GM21576 (cell line): ENCODE measurements around the gene UBE2N.
"Not testable (repeated sequence)": the region's sequence is repeated elsewhere in the genome, so short reads cannot be mapped to it uniquely, and the experiment has no call there.

Experiments
- ATAC-seq: cut with Tn5 transposase; IDR thresholded peaks from one replicate; pipeline ENCODE4 v1.9.1; 2021; ENCODE audit warnings: mild to moderate bottlenecking, moderate library complexity; ENCODE audit not compliant: unreplicated experiment

The UBE2N gene

DNA sequence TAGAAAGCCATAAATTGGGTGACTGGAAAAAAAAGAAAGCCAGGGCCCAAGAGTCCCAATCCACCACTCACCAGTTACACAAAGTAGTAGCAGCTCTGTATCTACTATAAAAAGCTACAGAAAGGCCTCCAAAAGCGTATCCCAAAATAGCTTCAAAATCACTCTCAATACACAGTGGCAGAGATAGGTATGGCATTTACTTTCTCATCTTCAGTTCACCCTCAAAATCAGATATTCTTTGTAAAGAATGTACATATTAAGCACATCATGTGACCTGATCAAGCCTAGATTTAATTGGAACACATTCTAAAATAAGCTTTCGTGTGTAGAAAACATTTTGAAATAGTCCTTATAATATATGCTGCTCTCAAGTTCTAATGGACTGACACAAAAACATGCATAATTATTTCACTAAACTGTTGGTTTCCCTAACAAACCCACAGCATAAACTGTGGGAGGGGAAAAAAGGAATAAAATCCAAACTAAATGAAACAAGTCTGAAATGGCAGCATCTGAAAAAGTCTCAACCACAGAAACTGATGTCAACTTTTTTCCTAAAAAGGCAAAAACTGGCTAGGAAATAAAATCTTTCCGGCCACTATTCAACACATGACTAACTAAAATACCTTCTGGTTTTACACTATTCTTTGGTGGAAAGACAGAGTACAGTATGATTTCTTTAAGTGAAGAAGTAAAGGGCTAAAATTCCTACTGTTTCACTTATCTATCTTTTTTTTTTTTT is 25.9 kb downstream of the UBE2N start:
- no peak for ATAC-seq

DNA sequence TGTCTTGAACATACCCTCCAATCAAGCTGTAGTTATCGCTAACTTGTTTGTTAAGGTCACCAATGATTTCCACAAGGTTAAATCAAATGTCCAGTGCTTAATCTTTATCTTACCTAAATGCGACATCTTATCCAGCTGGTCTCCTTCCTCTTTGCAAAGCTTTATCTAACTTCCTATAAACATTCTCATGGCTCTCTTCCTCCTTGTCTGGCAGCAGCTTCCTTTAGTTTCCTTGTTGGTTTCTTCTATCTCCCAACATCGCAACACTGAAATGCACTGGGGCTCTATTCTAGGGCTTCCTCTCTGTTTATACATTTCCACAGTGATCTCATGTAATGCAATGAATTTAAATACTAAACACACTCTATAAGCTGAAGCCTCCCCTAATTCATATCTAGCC is 28.7 kb downstream of the UBE2N start:
- no peak for ATAC-seq

DNA sequence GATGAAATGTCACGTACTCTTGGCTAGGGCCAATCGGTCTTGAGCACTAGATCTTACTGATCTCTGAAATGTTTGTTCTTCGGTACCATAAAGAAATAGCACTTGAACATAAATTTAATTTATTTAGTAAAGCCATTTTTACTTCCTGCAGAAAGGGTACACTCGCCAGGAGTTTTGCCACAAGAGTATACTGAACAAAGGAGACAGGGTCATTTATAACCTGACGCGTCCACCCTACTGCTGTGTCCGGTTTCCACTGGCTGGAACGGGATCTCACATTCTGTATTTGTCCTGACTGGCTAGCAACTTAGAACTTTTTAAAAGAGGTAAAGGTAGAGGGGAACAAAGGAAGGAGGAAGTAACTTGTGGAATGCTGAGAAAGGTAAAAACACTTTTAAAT is 29.4 kb downstream of the UBE2N start:
- not testable (repeated sequence) for ATAC-seq

DNA sequence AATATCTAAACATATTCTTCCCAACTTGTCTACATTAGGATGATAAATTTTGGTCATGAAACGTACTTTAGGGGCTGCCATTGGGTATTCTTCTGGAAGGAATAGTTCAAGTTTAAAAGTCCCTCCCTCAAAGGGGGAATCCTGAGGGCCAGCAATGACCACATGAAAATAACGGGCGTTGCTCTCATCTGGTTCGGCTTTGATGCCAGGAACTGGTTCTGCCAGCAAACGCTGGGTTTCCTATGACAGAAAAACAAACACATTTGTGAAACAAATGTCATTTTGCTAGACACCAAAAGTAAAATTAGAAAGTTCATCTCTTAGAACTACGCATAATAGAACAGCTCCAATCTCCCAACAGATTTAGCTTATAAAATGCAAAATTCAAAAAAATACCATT is 30.7 kb downstream of the UBE2N start:
- ATAC-seq: not testable (repeated sequence)

DNA sequence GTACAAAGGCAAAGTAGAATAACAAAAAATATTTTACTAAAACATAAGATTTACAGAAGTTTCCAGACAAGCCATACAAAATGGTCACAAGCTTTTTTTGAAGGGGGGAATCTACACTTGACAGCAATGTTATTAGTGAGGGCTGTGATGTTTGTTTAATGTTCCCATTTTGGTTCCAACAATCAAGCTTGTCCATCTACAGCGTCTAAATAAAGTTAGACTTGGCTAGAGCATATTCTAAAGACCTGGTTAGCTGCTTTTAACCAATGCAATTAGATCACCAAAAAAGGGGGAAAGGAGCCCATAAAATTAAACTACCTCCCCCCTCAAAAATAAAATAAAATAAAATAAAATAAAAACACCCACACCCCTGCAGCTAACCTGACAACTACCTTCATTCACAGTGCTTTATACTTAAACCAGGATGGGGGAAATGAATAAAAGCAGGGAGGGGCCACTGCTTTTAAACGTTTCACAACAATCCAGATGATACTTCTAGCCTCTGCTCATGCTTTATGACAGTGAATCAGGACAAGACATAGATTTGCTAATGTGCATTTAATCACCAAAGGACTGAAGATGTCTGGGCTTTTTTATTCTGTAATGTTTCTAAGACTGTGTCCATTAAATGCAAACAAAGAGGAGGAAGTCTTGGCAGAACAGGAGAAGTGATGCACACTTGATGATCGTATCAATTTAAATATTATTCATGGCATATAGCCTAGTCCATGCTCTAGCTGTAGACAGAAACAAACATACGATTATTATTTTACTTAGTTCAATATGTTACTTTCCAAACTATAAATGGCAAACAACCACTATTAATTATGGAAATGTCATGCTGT is 32.2 kb downstream of the UBE2N start:
- not testable (repeated sequence) for ATAC-seq

DNA sequence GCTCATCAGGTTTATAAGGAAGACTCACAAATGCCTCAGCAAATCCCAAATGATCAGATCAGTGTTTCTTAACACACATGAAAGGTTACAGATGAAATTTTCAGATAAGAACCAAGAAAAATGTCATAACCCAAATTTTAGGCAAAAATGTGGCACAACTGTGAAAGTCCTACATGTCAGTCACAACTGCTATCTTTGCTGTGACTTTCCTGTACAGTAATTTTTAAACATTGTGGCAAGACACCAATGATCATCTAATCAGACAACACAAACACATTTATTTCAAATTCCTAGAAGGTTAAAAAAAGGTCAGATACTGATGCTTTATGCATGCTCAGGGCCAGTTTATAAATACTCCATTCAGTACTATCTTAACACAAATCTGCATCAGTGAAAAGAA is 32.9 kb downstream of the UBE2N start:
- ATAC-seq: no peak

DNA sequence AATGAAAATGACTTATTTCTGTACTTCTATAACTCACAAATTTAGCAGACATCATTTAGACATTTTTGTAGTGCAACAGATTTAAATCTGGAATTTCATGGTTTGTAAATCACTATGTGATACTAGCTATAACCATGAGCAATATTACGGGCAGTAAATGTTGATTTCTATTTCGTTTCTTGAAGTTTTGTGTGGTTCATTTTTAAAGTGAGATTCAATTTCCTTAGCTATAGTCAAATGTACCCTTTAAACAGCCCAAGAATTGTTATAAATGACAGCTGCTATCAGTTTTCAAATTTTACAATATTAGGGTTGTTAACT is 33.8 kb downstream of the UBE2N start:
- ATAC-seq: no peak

DNA sequence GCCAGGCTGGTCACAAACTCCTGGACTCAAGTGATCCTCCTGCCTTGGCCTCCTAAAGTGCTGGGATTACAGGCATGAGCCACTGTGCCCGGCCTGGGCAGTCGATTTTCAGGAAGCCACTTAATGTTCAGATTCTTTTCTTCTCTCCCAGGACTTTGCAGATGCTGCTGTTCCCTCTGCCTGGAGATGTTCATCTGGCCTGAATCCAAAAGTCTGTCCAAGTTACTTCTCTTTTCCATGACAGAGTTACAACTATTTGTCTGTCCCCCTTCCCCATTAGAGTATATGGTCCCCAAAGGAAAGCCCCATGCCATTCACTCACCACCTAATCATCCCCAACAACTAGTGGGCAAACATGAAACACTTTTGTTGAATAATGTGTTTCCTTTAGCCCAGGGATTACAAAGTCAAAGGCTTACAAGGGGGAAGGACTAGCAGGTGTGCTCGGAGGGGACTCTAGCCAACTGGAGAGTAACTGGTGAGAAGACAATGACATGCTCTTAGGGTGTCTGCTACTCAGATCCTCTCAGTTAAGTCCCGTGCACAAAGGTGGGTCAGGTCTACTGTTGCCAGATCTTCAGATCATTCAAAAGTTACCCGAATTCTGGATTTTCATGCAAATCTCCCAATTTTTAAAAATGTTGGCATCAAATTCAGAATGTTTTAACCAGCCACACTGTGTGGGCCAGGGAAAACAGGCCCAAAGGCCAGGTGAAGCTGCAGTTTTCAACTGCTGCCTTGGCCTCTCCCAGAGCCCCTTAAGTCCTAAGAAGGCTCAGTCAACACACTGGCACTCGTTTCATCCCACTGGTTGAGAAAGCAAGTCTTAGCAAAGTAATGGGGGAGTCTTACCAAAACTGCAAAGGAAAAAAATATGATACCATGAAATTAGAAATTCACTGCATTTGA is 34.4 kb downstream of the UBE2N start:
- no peak for ATAC-seq

DNA sequence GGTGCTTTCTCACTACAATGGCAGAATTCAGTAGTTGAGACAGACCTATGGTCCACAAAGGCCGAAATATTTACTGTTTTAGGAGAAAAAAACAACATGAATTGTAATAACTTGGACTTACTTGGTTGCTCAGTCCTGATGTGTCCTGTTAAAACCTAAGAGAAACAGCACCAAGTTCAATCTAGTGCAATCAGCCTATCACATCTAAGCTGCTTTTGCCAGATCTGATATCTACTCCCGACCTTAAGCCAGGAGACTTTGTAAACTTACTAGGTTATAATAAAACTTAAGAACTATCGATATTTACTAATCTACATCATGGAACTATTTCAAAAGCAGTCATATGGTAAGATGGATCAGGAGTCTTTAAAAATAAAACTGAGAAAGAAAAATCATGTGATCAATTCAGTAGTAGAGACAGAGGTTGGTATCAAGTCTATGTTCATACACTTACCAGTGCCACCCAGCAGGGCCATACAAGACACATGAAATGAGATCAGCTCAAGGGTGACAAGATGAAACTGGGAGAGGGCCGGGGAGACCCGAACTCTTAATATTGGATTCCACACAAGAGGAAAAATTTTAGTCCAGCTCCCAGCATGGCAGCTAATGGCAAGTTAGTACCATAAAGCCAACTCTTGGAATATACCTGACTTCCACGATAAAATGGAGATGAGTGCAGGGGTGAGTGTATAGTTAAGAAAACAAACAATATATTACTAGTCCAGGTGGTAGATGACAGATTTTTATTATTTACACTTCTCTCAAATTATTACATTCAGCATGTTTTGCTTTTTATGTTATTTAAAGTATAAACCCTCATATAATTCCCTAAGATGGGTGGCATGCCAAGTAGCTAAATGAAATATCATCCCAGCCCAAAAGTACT is 36.5 kb downstream of the UBE2N start:
- ATAC-seq: no peak

DNA sequence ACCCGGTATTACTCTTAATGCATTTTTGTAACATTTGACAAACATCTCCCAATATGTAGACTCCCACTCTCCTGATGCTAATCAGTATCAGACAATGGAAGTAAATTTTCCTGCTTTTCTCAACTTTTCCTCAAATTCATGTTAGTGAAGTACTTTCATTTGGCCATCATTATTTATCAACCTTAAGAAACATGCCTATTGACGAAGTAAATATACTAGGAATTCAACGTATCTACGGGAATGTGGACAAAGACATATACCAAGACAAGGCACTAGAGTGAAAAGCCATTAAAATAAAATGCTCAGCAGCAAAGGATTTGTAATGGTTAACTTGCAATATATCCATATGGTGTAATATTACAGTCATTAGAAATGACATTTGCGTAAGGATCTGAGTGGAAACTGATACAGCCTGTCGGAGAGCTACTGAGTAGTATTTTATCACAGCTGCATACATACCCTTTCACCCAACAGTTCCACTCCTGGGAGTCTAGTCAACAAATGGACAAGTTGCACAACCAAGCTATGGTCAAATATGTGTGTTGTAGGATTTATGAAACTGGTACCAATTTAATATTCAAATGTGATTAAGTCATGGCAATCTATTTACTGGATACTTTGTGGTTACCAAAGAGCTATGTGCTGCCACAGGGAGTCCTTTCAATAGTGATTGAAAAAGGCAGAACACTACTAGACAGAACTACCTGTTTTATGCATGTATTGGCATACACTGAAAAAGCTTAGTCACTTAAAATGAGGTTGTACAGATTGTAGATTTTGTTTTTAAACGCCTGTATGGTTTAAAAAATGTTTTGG is 37.6 kb downstream of the UBE2N start:
- ATAC-seq: no peak

DNA sequence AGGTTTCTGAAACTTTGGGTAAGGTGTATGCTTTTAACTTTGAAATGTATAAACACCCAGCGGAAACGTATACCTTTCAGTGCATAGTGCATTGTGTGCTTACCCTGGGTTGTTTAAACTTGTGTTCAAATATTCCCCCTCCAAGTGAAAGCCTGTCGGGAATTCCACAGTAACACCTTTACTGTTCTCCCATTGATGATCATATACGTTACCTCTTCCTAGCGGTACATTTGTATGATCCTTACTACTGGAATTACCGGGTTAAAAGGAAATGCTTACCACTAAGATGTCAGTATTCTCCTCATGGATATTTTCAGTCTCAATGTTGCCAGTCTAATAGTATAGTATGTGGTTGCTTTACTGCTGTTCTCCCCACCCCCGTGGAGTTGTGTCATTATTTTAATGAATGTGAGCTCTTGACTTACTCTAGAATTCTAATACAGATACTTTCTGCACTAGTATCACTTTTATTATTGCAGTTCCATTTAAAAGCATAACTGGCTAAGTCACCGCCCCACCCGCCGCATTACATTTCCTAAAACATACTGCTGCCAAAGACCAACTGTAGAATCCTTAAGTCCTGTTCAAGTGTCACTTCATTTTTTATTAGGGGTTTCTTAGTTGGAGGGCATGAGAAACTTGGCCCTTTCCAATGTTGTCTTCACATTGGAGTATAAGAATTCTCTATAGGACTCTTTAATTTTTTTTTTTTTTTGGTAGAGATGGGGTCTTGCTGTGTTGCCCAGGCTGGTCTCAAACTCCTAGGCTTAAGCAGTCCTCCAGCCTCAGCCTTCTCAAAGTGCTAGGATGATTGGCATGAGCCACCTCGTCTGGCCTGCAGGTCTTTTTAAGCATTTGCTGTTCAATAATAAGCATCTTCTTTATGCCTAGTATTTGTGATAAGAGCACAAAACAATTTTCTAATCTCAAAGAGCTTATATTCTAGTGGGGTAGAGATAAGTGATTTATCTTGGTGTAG is 39.1 kb downstream of the UBE2N start:
- no peak for ATAC-seq

DNA sequence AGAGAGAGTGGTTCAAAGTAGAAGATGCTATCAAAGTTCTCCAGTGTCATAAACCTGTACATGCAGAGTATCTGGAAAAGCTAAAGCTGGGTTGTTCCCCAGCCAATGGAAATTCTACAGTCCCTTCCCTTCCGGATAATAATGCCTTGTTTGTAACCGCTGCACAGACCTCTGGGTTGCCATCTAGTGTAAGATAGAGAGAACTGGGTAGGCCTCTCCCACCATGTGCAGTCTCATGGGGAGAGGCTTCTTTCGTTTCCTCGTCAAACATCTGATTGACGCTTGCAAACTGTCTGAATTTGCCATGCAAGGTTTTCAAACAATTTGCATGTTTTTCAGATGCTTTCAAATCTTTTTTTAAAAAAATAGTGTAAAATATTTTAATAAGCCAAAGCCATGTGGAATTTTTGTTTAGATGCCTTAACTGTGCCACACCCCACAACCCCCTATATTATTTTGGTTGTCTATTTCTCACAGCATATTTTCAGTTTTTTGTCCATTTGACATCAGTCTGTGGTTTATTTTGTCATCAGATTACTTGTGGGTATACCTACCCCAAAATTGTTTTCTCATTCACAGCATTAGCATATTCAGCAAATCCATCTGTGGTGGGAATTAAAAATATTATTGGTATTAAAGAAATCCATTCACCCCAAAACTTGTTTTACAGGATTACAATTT is 42.4 kb downstream of the UBE2N start:
- ATAC-seq: peak; percentile 85

DNA sequence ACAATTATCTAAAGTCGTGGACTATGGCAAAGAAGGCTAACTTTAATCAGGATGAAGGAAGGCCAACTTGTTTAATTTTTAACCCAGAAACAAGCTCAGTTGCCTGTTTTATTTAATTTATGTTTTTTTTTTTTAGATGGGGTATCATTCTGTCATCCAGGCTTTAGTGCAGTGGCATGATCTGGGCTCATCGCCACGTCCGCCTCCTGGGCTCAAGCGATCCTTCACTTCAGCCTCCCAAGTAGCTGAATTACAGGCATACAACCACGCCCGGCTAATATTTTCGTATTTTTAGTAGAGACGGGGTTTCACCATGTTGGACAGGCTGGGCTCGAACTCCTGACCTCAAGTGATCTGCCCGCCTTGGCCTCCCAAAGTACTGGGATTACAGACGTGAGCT is 44.3 kb downstream of the UBE2N start:
- ATAC-seq: no peak

DNA sequence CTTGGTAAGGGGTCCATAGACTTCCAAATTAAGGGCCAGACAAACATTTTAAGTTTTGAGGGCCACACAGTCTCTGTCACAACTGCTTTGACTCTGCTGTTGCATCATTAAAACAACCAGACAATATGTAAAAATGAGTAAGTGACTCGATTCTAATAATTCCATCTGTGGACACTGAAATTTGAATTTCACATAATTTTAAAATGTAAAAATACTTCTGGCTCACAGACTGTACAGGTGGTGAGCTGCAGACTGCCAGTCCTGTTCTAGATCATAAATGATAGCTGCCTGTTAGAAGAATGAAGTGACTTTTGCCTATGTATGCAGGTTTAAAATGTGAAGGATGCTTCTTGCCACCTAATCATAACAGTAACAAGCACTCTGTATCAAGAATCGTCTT is 48.3 kb downstream of the UBE2N start:
- no peak for ATAC-seq

DNA sequence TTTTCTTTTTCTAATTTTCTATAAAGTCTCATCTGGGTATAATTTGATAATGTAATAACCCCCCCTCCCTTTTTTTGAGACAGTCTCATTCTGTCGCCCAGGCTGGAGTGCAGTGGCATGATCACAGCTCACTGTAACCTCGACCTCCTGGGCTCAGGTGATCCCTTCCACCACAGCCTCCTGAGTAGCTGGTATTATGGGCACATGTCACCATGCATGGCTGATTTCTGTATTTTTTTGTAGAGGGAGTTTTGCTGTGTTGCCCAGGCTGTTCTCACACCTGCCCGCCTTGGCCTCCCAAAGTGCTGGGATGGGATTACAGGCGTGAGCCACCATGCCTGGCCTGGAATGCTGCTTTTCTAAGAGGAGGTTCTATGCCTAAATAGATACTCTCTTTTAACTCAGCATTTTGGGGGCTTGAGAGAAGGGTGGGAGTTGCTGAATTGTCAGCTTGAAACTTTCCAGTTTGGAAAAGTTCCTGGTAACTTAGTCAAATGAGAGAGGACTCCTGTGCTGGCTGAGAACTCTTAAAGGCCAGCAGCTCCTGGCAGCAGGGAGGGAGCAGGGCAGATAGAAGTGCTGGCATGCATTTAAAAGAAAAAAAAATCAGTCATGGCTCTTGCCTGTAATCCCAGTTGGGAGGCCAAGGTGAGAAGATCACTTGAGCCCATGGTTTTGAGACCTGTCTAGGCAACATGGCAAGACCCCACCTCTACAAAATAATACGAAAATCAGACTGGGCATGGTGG is 51.0 kb downstream of the UBE2N start:
- no peak for ATAC-seq

DNA sequence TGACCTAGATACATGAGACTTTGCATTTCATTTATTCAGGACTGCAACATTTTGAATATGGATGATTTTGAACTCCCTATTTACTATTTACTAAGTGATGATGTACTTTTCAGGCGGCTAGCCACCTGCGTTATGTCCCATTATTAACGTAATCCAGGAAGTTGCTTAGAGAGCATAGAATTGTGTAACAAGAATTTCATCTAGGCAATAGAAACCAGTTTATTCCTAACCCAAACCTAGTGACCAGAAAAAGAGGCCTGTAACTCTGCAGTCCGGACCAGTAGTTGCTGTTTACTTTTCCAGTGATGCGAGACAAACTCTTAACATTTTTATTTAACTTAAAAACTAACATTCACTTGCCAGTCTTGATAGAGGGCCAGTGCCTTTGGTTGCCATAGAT is 51.7 kb downstream of the UBE2N start:
- ATAC-seq: no peak

DNA sequence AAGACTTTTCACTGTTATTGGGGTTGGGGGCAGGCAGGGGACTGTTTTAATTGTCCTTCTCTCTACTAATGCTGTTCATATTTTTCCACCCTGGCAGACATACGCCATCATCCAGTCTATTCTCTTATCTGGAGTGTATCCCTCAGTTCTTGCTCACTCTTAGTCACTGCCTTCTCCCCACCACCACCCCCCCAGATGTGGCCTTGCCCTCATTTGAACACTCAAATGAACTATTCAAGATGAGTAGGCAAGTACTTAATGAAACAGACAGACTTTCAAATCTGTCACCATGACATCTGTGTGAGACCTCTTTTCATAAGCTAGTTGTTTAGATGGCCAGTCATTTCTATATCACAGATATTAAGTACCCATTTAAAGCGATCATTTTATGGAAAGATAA is 54.0 kb downstream of the UBE2N start:
- no peak for ATAC-seq
